CD4-positive, alpha-beta T cell treated with Interleukin-21 for 1 hour (primary cell): ENCODE measurements around the gene SGMS1.
A peak's percentile ranks its signal among the peaks of the same experiment; 100 is the strongest.
"Not testable (repeated sequence)": the region's sequence is repeated elsewhere in the genome, so short reads cannot be mapped to it uniquely, and the experiment has no call there.

Source experiments
- DNase-seq: peaks from one replicate; pipeline ENCODE4 v3.0.0-alpha.2; 2020

SGMS1 gene

GRCh38 chr10:50552771-50553535, 70.8 kb downstream of the SGMS1 start:
- peak; percentile 59 for DNase-seq

GRCh38 chr10:50552308-50552707, 71.4 kb downstream of the SGMS1 start:
- DNase-seq = no peak

GRCh38 chr10:50551894-50552293, 71.9 kb downstream of the SGMS1 start:
- DNase-seq = no peak

GRCh38 chr10:50550291-50550839, 73.4 kb downstream of the SGMS1 start:
- no peak for DNase-seq

DNA sequence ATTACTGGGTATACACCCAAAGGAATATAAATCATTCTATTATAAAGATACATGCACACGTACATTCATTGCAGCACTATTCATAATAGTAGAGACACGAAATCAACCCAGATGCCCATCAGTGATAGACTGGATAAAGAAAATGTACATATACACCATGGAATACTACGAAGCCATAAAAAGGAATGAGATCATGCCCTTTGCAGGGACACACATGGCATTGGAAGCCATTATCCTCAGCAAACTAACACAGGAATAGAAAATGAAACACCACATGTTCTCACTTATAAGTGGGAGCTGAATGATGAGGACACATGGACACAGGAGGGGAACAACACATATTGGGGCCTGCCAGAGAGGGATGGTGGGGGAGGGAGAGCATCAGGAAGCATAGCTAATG, 74.6 kb downstream of the SGMS1 start:
- not testable (repeated sequence) for DNase-seq

GRCh38 chr10:50548481-50548880, 75.3 kb downstream of the SGMS1 start:
- DNase-seq = not testable (repeated sequence)

DNA sequence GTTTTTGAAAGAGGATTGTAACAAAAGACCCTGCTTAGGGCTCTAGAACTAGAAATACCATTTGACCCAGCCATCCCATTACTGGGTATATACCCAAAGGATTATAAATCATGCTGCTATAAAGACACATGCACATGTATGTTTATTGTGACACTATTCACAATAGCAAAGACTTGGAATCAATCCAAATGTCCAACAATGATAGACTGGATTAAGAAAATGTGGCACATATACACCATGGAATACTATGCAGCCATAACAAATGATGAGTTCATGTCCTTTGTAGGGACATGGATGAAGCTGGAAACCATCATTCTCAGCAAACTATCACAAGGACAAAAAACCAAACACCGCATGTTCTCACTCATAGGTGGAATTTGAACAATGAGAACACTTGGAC, 77.5 kb downstream of the SGMS1 start:
- not testable (repeated sequence) for DNase-seq

- no peak for DNase-seq
These were observed 77.9 kb downstream of the SGMS1 start for GRCh38 chr10:50545846-50546245.

DNA sequence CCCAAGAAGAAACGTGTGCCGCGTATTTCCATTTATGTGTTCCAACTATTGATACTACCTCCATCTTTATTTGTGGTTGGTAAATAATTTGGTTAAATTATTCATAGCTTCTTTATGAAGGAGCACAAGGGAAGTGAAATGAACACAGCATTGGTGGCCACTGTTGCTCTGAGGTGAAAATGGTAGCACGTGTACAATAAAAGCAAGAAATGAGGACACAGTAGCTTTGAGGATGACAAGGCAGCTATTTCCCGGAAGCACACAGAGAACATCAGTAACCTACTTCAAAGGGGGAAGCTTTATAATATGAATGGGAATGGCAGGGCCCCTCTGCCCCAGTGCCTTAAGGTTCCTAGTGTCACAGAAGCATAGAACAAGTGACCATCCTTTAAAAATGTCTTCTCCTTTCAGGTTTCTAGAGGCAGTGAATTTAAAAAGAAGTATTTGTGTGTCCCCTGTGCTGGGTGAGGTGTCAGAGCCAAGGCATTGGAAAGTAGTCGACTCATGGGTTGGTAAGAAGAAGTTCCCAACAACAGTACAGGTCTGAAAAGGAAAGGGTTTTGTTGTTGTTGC, 78.8 kb downstream of the SGMS1 start:
- peak; percentile 13 for DNase-seq

DNA sequence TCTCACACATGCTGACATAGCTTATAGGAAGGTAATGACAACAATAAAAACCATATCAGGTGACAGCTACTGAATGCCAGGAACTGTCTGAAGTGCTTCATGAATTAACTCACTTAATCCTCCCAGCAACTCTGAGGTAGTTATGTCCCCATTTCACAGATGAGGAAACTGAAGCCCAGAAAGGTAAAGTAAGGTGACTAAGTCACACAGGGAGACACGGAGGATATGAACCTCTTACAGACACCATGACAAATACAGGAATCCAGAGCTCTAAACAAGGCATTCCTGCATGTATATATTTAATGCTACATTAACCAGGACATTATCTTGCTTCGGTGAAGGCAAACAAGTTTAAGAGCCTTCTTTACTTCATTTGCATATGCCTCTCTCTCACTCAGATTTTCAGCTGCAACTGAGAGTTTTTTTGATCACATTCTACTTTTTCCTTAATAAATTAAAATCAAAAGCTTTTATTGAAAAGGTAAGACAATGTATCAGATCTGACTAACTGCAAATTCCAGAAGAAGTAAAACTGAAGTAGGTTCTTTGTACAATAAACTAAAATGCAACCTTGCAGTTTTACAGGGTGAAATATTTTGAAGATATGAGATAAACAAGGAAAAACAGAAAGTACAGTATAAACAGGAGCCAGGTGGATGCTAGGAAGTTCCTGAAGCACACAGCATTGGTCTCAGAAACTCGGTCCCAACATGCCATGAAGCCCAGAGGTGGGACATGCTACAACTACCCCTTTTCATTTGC, 79.5 kb downstream of the SGMS1 start:
- DNase-seq = no peak

DNA sequence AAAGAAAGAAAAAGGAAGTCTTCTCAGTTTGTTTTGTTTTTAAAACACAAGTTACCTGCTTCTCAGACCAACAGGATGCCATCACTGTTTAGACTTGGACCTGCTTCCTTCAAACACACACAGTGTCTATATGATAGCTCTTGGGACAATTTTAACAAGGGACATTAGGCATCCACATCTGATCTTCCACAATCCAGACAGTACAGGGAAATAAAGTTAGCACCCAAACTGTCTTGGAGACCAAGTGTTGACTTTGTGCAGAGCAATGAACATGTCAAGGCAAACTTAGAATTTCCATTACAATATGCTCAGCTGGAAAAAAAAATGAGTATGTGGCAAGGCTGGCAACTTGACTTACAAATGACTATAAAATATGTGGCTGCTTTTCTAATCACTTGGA, 80.9 kb downstream of the SGMS1 start:
- no peak for DNase-seq

- DNase-seq = no peak
These were observed 81.8 kb downstream of the SGMS1 start for GRCh38 chr10:50541921-50542320.

- no peak for DNase-seq
These were observed 82.4 kb downstream of the SGMS1 start for GRCh38 chr10:50541317-50541716.

DNA sequence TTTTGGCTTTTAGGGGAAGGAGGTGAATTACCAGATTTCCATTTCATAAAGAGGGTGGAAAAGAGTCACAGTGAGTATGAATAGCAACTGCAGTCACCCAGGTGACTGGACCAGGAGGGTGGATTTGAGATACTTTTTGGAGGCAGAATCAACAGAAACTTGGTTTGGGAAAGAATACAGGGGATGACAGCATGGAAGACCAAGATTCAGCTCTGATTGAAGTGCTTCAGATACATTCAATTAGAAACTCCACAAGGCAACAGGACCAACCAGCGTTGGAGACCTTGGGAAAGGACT, 83.0 kb downstream of the SGMS1 start:
- DNase-seq = no peak

DNA sequence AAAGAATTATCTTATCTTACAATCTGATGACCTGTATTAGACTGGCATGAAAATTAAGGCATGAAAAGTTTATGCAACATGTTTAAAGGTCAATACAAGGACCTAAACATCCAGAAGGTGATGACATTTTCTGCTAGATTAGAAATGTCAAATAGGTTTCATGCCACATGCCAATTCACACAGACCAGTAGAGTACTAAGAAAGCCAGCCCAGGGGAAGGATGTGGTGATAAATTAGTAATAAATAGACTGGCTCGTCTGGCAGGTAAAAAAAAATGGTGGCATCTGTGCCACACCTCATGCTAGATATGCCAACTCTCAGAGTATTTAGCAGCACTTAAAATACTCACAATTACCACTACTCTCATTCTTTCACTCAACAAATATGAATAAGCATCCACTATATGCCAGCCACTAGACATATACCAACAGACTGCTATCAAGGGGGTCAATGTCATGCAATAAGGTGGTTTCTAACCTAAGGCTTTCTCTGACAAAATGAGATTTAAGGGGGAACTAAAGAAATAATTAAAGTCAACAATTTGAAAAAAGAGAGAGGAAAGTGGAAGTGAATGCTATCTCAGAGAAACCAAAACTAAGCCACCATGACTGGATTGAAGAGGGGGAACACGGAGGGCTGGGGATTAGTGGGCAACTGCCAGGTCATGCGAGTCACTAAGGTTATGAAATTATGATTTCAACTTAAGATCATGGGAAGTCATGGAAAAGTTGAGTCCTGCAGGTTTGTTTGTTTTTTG, 83.5 kb downstream of the SGMS1 start:
- DNase-seq = peak; percentile 14

DNA sequence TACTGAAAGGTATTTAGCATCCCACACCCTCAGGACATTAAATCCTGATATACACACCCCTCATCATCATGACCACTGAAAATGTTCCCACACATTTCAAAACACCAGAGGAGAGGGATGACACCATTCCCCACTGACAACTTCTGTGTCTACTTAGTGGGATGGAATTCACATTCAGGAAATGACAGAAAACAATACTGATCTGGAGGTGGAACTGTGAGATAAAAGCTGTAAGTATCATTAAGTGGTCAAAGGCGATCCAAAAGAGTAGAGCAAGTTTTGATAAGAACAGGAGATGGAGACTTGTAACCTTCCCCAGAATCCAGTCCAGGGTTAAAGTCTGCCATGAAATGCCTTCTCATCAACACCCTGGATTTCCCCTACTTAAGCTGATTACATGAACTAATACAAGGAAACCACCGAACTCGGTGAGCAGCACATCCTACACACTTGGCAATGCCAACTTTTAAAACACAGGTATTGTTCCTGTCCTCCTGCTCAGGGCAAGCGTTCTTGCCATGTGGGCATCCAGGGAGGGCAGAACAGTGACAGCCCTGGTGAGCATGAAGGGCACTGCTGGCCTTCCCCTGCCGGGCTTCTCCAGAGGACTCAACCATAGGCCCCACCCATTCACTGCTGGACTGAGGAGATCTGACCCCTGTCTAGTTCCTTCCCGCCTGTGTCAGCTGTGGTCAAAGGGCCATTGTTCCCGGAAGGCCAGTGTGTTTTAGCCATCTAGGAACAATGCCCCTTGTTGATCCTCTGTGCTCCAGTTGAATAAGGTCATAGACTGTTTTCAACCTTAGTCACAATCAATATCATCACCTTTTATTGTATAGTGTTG, 85.0 kb downstream of the SGMS1 start:
- DNase-seq = peak; percentile 12

DNA sequence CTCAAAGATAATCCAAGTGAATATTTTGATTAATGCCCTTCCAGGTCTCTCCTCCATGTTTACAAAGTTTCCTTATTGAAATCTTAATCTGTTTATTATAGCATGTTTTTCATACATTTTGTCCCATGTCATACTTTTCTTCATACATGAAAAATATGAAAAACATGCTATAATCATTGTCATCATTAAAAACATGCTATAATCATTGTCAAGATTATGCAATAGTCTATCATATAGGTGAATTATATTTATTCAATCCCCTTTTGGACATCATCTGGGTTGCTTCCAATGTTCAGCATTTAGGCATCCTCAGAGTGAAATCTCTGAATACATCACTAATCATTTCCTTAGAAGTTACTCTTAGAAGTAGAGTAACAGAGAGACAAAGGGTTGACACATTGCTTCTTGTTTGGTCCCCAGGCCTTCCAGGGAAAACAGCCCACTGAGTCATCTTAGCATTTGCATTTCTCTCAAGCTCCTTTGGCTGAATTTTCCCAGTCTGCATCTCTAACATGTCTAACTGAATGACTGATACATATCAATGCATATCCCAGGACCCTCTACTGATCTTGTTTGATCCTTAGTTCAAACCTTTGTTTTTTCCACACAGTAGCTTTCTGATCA, 87.0 kb downstream of the SGMS1 start:
- DNase-seq = no peak

GRCh38 chr10:50534748-50535376, 88.9 kb downstream of the SGMS1 start:
- DNase-seq = not testable (repeated sequence)

GRCh38 chr10:50533296-50533695, 90.5 kb downstream of the SGMS1 start:
- no peak for DNase-seq

DNA sequence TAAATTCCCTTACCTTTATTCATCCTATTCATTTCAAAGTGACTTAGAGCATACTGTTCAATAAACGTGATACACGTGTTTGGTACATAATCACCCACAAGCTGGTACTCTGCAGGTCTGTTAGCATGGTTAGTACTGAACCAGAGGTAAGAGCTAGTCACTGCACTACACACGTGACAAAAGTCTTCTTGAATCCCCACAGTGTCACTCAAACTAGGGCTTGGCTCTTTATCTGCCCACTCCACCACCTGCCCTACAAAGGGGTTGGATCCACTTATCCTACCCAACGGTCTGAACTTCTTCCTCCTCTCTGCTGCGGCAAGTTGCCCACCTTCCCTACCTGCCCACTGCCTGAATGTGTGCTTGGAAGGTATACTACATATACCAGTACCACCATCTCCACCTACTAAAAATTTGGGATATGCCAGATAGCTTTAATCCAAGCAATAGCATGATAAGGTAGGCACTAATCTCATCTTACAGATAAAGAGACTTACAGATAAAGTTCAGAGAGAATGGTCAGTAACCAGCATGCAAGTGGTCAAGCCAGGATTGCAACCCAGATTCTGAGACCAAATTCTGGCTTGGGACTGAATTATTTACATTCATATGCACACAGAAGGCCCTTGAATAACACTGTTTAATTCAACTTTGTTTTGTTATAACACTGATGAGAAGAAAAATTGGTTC, 92.2 kb downstream of the SGMS1 start:
- no peak for DNase-seq

DNA sequence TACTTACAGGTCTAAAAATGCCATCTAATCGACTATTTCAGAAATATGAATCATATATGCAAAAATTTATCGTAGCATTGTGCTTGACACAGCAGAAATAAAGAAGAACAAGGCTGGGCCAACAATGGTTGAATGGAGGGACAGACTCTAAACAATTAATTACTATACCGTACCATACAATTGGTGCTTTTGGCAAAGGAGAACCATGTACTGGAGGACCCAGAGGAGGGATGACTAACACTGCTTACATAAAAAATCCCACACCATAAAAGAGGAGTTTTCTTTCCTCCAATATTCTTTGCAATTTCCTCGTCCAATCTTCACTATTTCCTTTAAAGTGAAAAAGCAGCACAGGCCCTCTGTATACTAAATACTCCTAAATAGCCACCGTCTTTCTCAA, 94.1 kb downstream of the SGMS1 start:
- DNase-seq = no peak
